ENCODE data around the gene EXD3.

Gene EXD3

DNA sequence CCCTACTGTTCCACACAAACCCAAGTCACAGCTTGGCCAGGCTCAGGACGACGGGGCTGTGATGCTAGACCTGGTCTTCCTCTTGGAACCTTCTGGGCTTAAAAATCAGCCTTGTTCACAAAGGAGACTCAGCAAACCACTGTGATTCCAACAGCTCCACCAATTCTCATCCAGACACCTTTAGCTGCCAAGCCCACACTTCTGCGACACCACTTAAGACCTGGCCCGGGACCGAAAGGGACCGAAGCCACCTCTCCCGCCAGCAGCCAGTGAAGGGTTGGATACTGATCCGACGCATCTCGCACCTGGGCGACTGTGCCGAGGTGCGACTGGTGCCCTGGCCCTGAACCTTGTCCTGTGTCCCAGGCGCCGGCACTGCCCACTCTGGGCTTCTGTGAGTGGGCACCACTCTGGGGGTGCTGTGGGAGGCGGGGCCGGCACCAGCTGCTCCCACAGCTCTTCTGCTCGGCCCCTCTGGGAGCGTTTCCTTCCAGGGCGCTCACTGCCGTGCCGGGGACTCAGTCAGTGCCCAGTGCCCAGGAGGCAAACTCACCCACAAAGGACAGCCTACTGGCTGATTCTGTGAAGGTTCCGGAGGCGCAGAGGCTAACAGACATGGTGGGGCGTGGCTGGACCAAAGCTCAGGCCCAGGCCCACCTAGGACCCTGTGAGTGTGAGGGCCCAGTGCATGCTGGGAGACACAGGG, 50.9 kb downstream of the EXD3 start:
- H3K4me1 ChIP-seq: peaks cover 10% of the 10 kb centered on the region; the same call in 1 of the 2 replicates
- no peak for DNase-seq
- no peak for TF ChIP-seq CTCF (IDR thresholded peaks at IDR 0.05; ENCODE audit: low read depth, low read length)
- H3K27me3 ChIP-seq: no peaks in the 10 kb centered on the region; the same call in 1 of the 2 replicates
- peaks cover 7% of the 10 kb centered on the region for H3K9me3 ChIP-seq
- no peaks in the 10 kb centered on the region for H3K36me3 ChIP-seq
- no peak overlapping the region for H3K4me3 ChIP-seq (ENCODE audit: low read depth, low read length)

GRCh38 chr9:137371521-137371941, 51.4 kb downstream of the EXD3 start:
- Histone ChIP-seq H3K36me3 (no peaks in the 10 kb centered on the region), H3K4me1 (peaks cover 10% of the 10 kb centered on the region; the same call in 1 of the 2 replicates), H3K27me3 (no peaks in the 10 kb centered on the region; the same call in 1 of the 2 replicates), H3K9me3 (peaks cover 7% of the 10 kb centered on the region), H3K4me3 (ENCODE audit: low read depth, low read length) (no peak overlapping the region)
- DNase-seq: no peak
- TF ChIP-seq CTCF (IDR thresholded peaks at IDR 0.05; ENCODE audit: low read depth, low read length): no peak

DNA sequence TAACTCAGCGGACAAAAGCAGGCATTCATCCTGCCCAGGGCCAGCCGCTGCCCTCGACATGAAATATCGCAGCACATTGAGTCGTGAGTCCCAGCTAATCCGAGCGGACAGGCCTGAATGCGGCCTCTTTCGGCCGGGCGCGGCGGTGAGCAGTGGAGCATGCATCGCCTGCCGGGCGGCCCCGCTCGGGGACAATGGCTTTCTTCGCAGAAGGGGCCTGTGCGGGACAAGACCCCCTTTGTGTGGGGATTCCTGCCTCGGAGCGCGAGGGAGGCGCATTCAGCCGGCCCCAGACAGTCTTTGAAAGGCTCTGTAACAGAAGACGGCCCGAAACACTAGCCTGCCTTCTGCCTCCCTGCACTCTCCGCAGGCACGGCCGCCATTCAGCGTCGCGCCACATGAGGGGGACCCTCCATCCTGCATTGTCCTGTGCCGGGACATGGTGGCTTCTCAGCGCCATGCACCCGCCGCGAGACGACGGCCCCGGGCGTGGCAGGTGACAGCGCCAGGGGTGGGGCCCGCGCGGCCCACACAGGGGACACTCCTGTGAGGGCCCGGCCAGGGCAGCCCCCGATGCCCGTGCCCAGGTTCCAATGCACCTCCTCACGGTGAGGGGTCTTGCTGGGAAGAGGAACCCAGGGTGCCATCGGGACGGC, 52.0 kb downstream of the EXD3 start:
- H3K36me3 ChIP-seq: no peaks in the 10 kb centered on the region
- no peak for TF ChIP-seq CTCF (IDR thresholded peaks at IDR 0.05; ENCODE audit: low read depth, low read length)
- H3K27me3 ChIP-seq: no peaks in the 10 kb centered on the region; the same call in 1 of the 2 replicates
- DNase-seq: no peak
- no peak overlapping the region for H3K4me3 ChIP-seq (ENCODE audit: low read depth, low read length)
- peaks cover 10% of the 10 kb centered on the region; the same call in 1 of the 2 replicates for H3K4me1 ChIP-seq
- H3K9me3 ChIP-seq: peaks cover 7% of the 10 kb centered on the region

DNA sequence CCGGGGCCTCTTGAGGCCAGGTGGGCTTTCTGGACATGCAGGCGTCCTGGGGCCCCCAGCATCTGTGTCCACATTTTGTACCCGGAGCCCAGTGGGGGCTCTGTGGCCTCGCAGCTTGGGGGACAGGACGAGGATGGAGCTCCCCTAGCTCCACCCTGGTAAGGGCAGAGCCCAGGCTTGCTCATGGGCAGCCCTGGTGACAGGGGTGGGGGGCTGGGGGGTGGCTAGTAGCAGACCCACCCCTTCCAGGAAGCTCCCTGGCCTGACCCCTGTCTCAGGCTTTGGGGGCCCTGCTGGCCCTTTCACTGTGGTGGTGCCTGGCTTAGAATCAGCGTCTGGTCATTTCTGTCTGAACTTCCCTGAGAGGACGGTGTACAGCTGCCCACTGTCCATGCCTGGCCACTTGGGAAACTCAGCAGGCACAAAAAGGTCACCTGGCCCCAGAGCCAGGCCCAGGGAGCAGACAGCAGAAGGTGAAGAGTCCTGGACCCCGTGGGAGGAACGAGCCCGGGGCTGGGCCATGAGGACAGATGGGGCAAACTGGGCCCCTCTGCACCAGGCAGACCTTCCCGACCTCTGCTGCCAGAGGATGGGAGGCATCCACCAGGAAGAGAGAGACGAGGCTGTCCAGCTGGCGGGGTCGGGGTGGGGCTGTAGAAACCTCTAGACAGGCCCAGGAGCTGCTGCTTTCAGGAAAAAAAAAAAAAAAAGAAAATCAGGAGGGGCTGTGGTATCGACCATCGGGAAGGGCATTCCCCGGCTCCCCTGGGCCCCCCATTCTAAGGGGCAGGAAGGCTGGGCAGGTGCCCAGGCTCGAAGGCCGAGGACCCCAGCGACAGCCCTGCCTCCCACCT, 52.8 kb downstream of the EXD3 start:
- Histone ChIP-seq H3K9me3 (peaks cover 1% of the 10 kb centered on the region), H3K4me1 (peaks cover 10% of the 10 kb centered on the region; the same call in 1 of the 2 replicates), H3K36me3 (no peaks in the 10 kb centered on the region), H3K4me3 (ENCODE audit: low read depth, low read length) (no peak overlapping the region), H3K27me3 (no peaks in the 10 kb centered on the region; the same call in 1 of the 2 replicates)
- no peak for DNase-seq
- no peak for TF ChIP-seq CTCF (IDR thresholded peaks at IDR 0.05; ENCODE audit: low read depth, low read length)

- Histone ChIP-seq H3K9me3 (no peaks in the 10 kb centered on the region), H3K36me3 (no peaks in the 10 kb centered on the region), H3K4me1 (peaks cover 10% of the 10 kb centered on the region; the same call in 1 of the 2 replicates), H3K27me3 (no peaks in the 10 kb centered on the region), H3K4me3 (ENCODE audit: low read depth, low read length) (no peak overlapping the region)
- TF ChIP-seq CTCF (IDR thresholded peaks at IDR 0.05; ENCODE audit: low read depth, low read length): no peak
- peak; percentile 6 for DNase-seq
Observed at GRCh38 chr9:137369061-137369787, 53.7 kb downstream of the EXD3 start.
